Kidney epithelial cell (primary cell): ENCODE measurements around the gene AKAP13. TPM values are rescaled to one million over a fixed set of nuclear protein-coding genes. Genes with fewer than 3 reads are reported as not detected.
A peak's percentile ranks its signal among the peaks of the same experiment; 100 is the strongest.
"Not testable (repeated sequence)": the region's sequence is repeated elsewhere in the genome, so short reads cannot be mapped to it uniquely, and the experiment has no call there.

Source experiments
- DNase-seq: peaks from one replicate; pipeline ENCODE4 v3.0.0-alpha.2; 2010; ENCODE audit warnings: low read depth
- H3K27me3 ChIP-seq: 2 replicates; pipeline ENCODE4 v1.6.0; 2011; ENCODE audit warnings: low read length; ENCODE audit not compliant: control insufficient read depth, insufficient read depth
- H3K36me3 ChIP-seq: 2 replicates; pipeline ENCODE4 v1.5.1; 2011; ENCODE audit warnings: low read length; ENCODE audit not compliant: control insufficient read depth, insufficient read depth
- H3K4me3 ChIP-seq: 2 replicates; pipeline ENCODE4 v1.5.1; 2011; ENCODE audit warnings: low read depth, mild to moderate bottlenecking, control low read depth, low read length
- CTCF ChIP-seq: IDR thresholded peaks from 2 replicates; pipeline ENCODE4 v1.5.1; 2011; ENCODE audit warnings: mild to moderate bottlenecking, moderate library complexity, low read length, control low read depth, inconsistent platforms; ENCODE audit not compliant: insufficient read depth, poor library complexity, severe bottlenecking
- total RNA-seq: library from RNA; depleted of rRNA; stranded (reverse); fragments of >200 nt; gene quantifications from 2 replicates; pipeline ENCODE4 v1.2.3, GENCODE V29; 2015

Gene AKAP13
- total RNA-seq, 1 donor from 2014 or later: 54.0 TPM

- no peaks in the 10 kb centered on the region for H3K27me3 ChIP-seq
- TF ChIP-seq CTCF: no peak
- no peaks in the 10 kb centered on the region for H3K36me3 ChIP-seq
- H3K4me3 ChIP-seq: no peak overlapping the region
- no peak for DNase-seq
Observed at GRCh38 chr15:85477061-85477460, 96.7 kb downstream of the AKAP13 start.

GRCh38 chr15:85477730-85478129, 97.3 kb downstream of the AKAP13 start:
- peak; percentile 21 for TF ChIP-seq CTCF
- DNase-seq: peak; percentile 87
- Histone ChIP-seq H3K36me3 (no peaks in the 10 kb centered on the region), H3K27me3 (no peaks in the 10 kb centered on the region), H3K4me3 (no peak overlapping the region)

GRCh38 chr15:85479071-85479647, 98.8 kb downstream of the AKAP13 start:
- DNase-seq: no peak
- Histone ChIP-seq H3K4me3 (no peak overlapping the region), H3K27me3 (no peaks in the 10 kb centered on the region), H3K36me3 (no peaks in the 10 kb centered on the region)
- no peak for TF ChIP-seq CTCF

GRCh38 chr15:85480923-85481322, 100.5 kb downstream of the AKAP13 start:
- Histone ChIP-seq H3K4me3 (no peak overlapping the region), H3K36me3 (no peaks in the 10 kb centered on the region), H3K27me3 (no peaks in the 10 kb centered on the region)
- no peak for TF ChIP-seq CTCF
- DNase-seq: no peak

GRCh38 chr15:85481543-85481942, 101.1 kb downstream of the AKAP13 start:
- H3K4me3 ChIP-seq, H3K27me3 ChIP-seq, DNase-seq, H3K36me3 ChIP-seq: not testable (repeated sequence)

- H3K27me3 ChIP-seq: no peaks in the 10 kb centered on the region
- DNase-seq: peak; percentile 77
- H3K36me3 ChIP-seq: no peaks in the 10 kb centered on the region
- H3K4me3 ChIP-seq: no peak overlapping the region
- TF ChIP-seq CTCF: no peak
Observed at GRCh38 chr15:85482894-85483293, 102.5 kb downstream of the AKAP13 start.

GRCh38 chr15:85483955-85484354, 103.6 kb downstream of the AKAP13 start:
- not testable (repeated sequence) for DNase-seq, H3K4me3 ChIP-seq, H3K27me3 ChIP-seq, H3K36me3 ChIP-seq

- not testable (repeated sequence) for DNase-seq, H3K4me3 ChIP-seq, H3K36me3 ChIP-seq, H3K27me3 ChIP-seq
Observed at GRCh38 chr15:85484923-85485322, 104.5 kb downstream of the AKAP13 start.
